GM23338 (cell line): ENCODE data around the gene TBC1D7. TPM values are rescaled to one million over a fixed set of nuclear protein-coding genes. Genes with fewer than 3 reads are reported as not detected.

Experiments
- ATAC-seq: fragments of 200-7000 bp; cut with Tn5 transposase; 3 replicates; pipeline ENCODE4 v1.9.1; 2020
- DNase-seq: peaks from one replicate; pipeline ENCODE4 v3.0.0-alpha.2; 2015; ENCODE audit warnings: low spot score
- H2AFZ ChIP-seq: fragments of 200-600 bp; sonication (generic); 2 replicates; pipeline ENCODE4 v1.8.0; 2016; ENCODE audit warnings: antibody characterized with exemption, mild to moderate bottlenecking, moderate library complexity
- H3F3A ChIP-seq: fragments of 200-600 bp; sonication (generic); replicated peaks from 2 replicates; pipeline ENCODE4 v1.8.0; 2017; ENCODE audit warnings: antibody characterized with exemption, mixed run types, low read depth
- H3K27ac ChIP-seq: fragments of 200-600 bp; sonication (generic); 2 replicates; pipeline ENCODE4 v1.6.1; 2016; ENCODE audit warnings: low read depth
- H3K27me3 ChIP-seq: fragments of 200-600 bp; sonication (generic); 2 replicates; pipeline ENCODE4 v1.8.0; 2016; ENCODE audit warnings: mild to moderate bottlenecking, mixed run types, moderate library complexity; ENCODE audit not compliant: insufficient read depth
- H3K36me3 ChIP-seq: fragments of 200-600 bp; sonication (generic); 2 replicates; pipeline ENCODE4 v1.8.0; 2016; ENCODE audit warnings: mild to moderate bottlenecking; ENCODE audit not compliant: insufficient read depth
- H3K4me1 ChIP-seq: fragments of 200-600 bp; sonication (generic); 2 replicates; pipeline ENCODE4 v1.8.0; 2016; ENCODE audit warnings: mild to moderate bottlenecking, moderate library complexity; ENCODE audit not compliant: insufficient read depth
- H3K4me2 ChIP-seq: fragments of 200-600 bp; sonication (generic); 2 replicates; pipeline ENCODE4 v1.7.1; 2017; ENCODE audit warnings: mixed run types
- H3K4me3 ChIP-seq: fragments of 200-600 bp; sonication (generic); 2 replicates; pipeline ENCODE4 v1.6.1; 2016; ENCODE audit warnings: mixed run types
- H3K79me2 ChIP-seq: fragments of 200-600 bp; sonication (generic); replicated peaks from 2 replicates; pipeline ENCODE4 v1.8.0; 2017; ENCODE audit warnings: mild to moderate bottlenecking; ENCODE audit not compliant: insufficient read depth
- H3K9me2 ChIP-seq: fragments of 200-600 bp; sonication (generic); 2 replicates; pipeline ENCODE4 v1.8.0; 2017; ENCODE audit not compliant: insufficient read depth
- H4K20me1 ChIP-seq: fragments of 200-600 bp; sonication (generic); replicated peaks from 2 replicates; pipeline ENCODE4 v1.8.0; 2017; ENCODE audit warnings: mild to moderate bottlenecking; ENCODE audit not compliant: insufficient read depth
- H3K27ac Mint-ChIP-seq: 2 replicates; pipeline ENCODE4 v1.8.0; 2020; ENCODE audit warnings: inconsistent platforms, mild to moderate bottlenecking, moderate library complexity, mixed read lengths
- H3K27me3 Mint-ChIP-seq: 3 replicates; pipeline ENCODE4 v1.8.0; 2022; ENCODE audit warnings: low read depth, mild to moderate bottlenecking, moderate library complexity, mixed read lengths, inconsistent platforms; ENCODE audit not compliant: insufficient read depth, poor library complexity
- H3K36me3 Mint-ChIP-seq: 3 replicates; pipeline ENCODE4 v1.8.0; 2021; ENCODE audit warnings: low read depth, mild to moderate bottlenecking, inconsistent platforms, moderate library complexity, mixed read lengths
- H3K4me1 Mint-ChIP-seq: 3 replicates; pipeline ENCODE4 v1.8.0; 2020; ENCODE audit warnings: mild to moderate bottlenecking, inconsistent platforms, mixed read lengths
- H3K4me3 Mint-ChIP-seq: 3 replicates; pipeline ENCODE4 v1.8.0; 2021; ENCODE audit warnings: moderate library complexity, mild to moderate bottlenecking, inconsistent platforms, mixed read lengths
- H3K9me3 Mint-ChIP-seq: 3 replicates; pipeline ENCODE4 v1.8.0; 2020; ENCODE audit warnings: moderate library complexity, mild to moderate bottlenecking, inconsistent platforms, mixed read lengths
- CREB1 ChIP-seq: fragments of 250-450 bp; sonication (Bioruptor Pico); IDR thresholded peaks from 2 replicates; pipeline ENCODE4 v1.5.0; 2020; ENCODE audit warnings: low read depth, mild to moderate bottlenecking, moderate library complexity
- ETS1 ChIP-seq: IDR thresholded peaks from 2 replicates; pipeline ENCODE4 v1.6.1; 2016; ENCODE audit warnings: antibody characterized with exemption
- JUNB ChIP-seq: IDR thresholded peaks from one replicate; pipeline ENCODE4 v1.6.1; 2016; ENCODE audit warnings: antibody characterized with exemption; ENCODE audit not compliant: unreplicated experiment
- NANOG ChIP-seq: IDR thresholded peaks from 2 replicates; pipeline ENCODE4 v1.6.1; 2016; ENCODE audit warnings: antibody characterized with exemption, borderline replicate concordance
- REST ChIP-seq: IDR thresholded peaks from one replicate; pipeline ENCODE4 v1.6.1; 2018; ENCODE audit warnings: antibody characterized with exemption; ENCODE audit not compliant: unreplicated experiment
- STAT1 ChIP-seq: IDR thresholded peaks from one replicate; pipeline ENCODE4 v1.6.1; 2016; ENCODE audit warnings: antibody characterized with exemption; ENCODE audit not compliant: unreplicated experiment
- ZNF114 ChIP-seq: fragments of 250-450 bp; sonication (Bioruptor Pico); IDR thresholded peaks from 2 replicates; pipeline ENCODE4 v1.5.0; 2020; ENCODE audit warnings: mild to moderate bottlenecking, moderate library complexity
- polyA plus RNA-seq: library from polyadenylated mRNA; unstranded; fragments of >200 nt; fragmentation: Nextera tagmentation; extraction: Ambion mirVana; gene quantifications from 2 replicates; pipeline ENCODE4 v1.2.1, GENCODE V29; 2016
- total RNA-seq: library from RNA; depleted of rRNA; stranded (reverse); fragments of >200 nt; shearing (Covaris generic); gene quantifications from 2 replicates; pipeline ENCODE4 v1.2.3, GENCODE V29; 2014

Gene TBC1D7
- total and polyA plus RNA-seq, 2 experiments from 2014 or later = 62.0 to 70.4 TPM

- 0 out of 2 replicates have a peak, but pooled peaks cover 9% of the 10 kb centered on the region for H3K9me2 ChIP-seq
- TF ChIP-seq CREB1 (CRISPR knock-in tag) (no peak), STAT1 (no peak), REST (no peak), NANOG (no peak), ZNF114 (CRISPR knock-in tag) (no peak), ETS1 (no peak)
- H3K36me3 ChIP-seq = no peaks in the 10 kb centered on the region
- Mint-ChIP-seq H3K9me3 (peaks cover 9% of the 10 kb centered on the region), H3K36me3 (peaks cover 15% of the 10 kb centered on the region), H3K4me1 (peaks cover 6% of the 10 kb centered on the region), H3K27me3 (peaks cover 2% of the 10 kb centered on the region), H3K4me3 (no peak overlapping the region), H3K27ac (no peak overlapping the region)
- no peak overlapping the region for H3K27ac ChIP-seq
- no peaks in the 10 kb centered on the region for H3K79me2 ChIP-seq
- ATAC-seq (no peak), DNase-seq (no peak)
- no peak overlapping the region for H2AFZ ChIP-seq
- no peaks in the 10 kb centered on the region for H3F3A ChIP-seq
- no peaks in the 10 kb centered on the region for H3K4me1 ChIP-seq
- no peaks in the 10 kb centered on the region for H3K27me3 ChIP-seq
- no peak overlapping the region for H3K4me2 ChIP-seq
- H4K20me1 ChIP-seq = no peaks in the 10 kb centered on the region
- H3K4me3 ChIP-seq = no peak overlapping the region
Measured at GRCh38 chr6:13261464-13261994, 66.8 kb downstream of the TBC1D7 start.

- DNase-seq (no peak), ATAC-seq (no peak)
- peaks cover 6% of the 10 kb centered on the region for H3K4me1 Mint-ChIP-seq
- H3K4me2 ChIP-seq = no peak overlapping the region
- H3K27ac ChIP-seq = no peak overlapping the region
- H3K36me3 Mint-ChIP-seq = peaks cover 17% of the 10 kb centered on the region
- no peaks in the 10 kb centered on the region for H3K4me1 ChIP-seq
- H3K27me3 Mint-ChIP-seq = peaks cover 3% of the 10 kb centered on the region
- H3K27me3 ChIP-seq = no peaks in the 10 kb centered on the region
- H3K9me3 Mint-ChIP-seq = peaks cover 16% of the 10 kb centered on the region
- no peaks in the 10 kb centered on the region for H3K79me2 ChIP-seq
- H4K20me1 ChIP-seq = no peaks in the 10 kb centered on the region
- H2AFZ ChIP-seq = no peak overlapping the region
- no peaks in the 10 kb centered on the region for H3F3A ChIP-seq
- H3K4me3 ChIP-seq = no peak overlapping the region
- no peak overlapping the region for H3K27ac Mint-ChIP-seq
- H3K4me3 Mint-ChIP-seq = no peak overlapping the region
- 0 out of 2 replicates have a peak, but pooled peaks cover 6% of the 10 kb centered on the region for H3K9me2 ChIP-seq
- TF ChIP-seq JUNB = no peak
- no peaks in the 10 kb centered on the region for H3K36me3 ChIP-seq
Measured at GRCh38 chr6:13260831-13261230, 67.5 kb downstream of the TBC1D7 start.
